Activated T-helper 1 cell treated with Interleukin-2 at 50 U/mL for 16 hours (primary cell): ENCODE results near the gene GNLY.
"Not testable (repeated sequence)": the region's sequence is repeated elsewhere in the genome, so short reads cannot be mapped to it uniquely, and the experiment has no call there.

Experiments
- DNase-seq: peaks from one replicate; pipeline ENCODE4 v3.0.0-alpha.2; 2020; ENCODE audit warnings: low read depth

GNLY gene

GRCh38 chr2:85694052-85695025, at the start of gene GNLY:
Gene GNLY, plus strand, starts transcription at chr2:85694358. Its CDS starts 61 bp downstream, at chr2:85694419.
- DNase-seq = no peak

DNA sequence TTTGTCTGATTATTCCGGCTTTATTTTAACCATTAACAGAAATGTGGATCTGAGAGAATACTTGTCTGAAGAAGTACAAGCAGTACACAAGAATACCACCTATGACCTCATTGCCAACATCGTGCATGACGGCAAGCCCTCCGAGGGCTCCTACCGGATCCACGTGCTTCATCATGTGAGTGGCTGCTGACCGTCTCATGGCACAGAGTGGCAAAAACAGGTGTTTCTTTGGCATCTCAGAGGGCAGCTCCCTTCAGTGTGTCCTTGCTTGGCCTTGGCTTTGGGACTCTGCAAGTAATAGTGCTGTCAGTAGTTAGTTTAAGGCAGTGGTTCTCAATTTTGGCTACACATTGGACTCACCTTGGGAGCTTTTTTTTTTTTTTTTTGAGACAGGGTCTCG, 49.2 kb upstream of the GNLY start:
- DNase-seq = no peak

DNA sequence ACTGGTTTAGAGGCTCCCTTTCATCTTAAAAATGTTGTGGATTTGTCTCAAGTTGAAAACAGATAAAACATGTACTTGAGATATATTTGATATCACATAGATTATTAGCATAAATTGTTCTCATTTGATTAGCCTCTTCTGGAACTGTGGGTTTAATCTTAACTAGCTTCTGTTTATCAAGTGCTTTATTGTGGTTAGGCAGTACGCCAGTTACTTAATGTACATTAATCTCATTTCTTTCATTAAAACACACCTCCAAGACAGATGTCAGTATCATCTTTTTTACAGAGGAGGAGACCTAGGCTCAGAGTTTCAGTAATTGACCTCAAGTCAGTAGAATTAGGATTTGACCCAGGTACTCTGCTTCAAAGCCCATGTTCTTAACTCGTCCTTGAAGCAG, 48.0 kb upstream of the GNLY start:
- no peak for DNase-seq

- no peak for DNase-seq
These were observed 46.2 kb upstream of the GNLY start for GRCh38 chr2:85647823-85648526.

DNA sequence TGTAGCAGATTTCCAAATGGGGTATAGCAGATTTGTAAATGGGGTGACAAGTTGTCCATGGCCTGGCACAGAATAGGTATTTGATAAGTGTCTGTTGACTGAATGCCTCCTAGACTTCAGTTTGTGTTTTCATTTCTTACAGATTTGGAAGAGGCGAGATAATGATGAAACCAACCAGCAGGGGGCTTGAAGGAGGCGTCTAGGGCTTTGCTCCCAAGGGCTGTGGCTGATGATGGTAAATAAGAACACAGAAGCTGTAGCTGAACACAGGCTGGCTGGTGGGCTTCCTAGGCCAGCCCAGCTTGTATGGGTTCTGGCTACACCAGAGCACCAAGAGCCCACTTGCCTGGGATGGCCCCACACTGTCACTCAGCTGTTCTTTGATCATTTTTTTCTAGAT, 45.5 kb upstream of the GNLY start:
- DNase-seq = no peak

GRCh38 chr2:85649201-85650190, 44.7 kb upstream of the GNLY start:
- no peak for DNase-seq

DNA sequence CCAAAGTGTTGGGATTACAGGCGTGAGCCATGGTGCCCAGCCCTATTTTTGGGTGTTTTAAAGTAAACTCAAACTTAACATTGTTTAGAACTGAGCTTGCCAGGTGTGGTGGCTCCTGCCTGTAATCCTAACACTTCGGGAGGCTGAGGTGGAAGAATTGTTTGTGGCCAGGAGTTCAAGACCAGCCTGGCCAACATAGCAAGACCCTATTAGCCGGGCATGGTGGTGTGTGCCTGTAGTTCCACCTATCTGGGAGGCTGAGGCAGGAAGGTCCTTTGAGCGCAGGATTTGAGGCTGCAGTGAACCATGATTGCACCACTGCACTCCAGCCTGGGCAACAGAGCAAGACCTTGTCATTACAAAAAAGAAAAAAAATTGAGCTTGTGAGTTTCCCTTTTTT, 43.7 kb upstream of the GNLY start:
- no peak for DNase-seq

DNA sequence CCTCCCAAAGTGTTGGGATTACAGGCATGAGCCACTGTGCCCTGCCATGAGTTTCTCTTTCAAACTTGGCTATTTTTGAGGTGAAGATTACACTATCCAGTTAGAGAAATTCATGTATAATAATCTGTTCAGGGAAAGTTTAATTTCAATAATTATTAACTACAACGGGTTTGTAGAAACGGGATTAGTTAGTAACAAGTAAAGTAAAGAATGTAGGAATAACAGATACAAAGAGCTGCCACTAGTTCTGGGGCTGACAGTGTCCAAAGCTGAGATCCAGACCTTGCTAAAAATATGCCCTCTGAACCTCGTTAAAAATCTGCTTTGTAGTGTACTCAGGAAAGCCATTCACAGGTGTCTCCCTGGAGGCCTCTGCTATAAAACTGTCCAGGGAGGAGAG, 43.1 kb upstream of the GNLY start:
- no peak for DNase-seq

GRCh38 chr2:85652056-85652455, 42.1 kb upstream of the GNLY start:
- no peak for DNase-seq

GRCh38 chr2:85653996-85654395, 40.2 kb upstream of the GNLY start:
- DNase-seq = no peak

DNA sequence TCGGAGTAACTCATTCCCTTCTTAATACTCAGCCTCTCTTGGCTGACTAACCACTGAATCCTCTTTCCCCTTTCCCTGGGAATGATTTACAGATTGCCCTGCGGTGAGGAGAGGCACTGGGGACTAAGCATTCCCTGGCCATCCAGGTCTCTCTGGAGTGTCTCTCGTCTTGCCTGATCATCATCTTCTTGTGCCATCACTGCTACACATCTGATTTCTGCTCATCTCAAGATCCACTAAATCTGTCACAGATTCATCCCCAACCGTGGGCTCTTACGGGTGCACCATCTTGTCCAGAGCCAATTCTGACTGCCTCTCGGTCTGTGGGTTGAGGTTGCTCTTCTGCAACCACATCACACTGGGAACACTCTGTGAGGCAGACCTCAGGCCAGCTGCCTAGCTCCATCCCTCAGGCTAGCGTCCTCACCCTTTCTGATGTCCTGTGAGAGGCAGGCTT, 38.2 kb upstream of the GNLY start:
- no peak for DNase-seq

DNA sequence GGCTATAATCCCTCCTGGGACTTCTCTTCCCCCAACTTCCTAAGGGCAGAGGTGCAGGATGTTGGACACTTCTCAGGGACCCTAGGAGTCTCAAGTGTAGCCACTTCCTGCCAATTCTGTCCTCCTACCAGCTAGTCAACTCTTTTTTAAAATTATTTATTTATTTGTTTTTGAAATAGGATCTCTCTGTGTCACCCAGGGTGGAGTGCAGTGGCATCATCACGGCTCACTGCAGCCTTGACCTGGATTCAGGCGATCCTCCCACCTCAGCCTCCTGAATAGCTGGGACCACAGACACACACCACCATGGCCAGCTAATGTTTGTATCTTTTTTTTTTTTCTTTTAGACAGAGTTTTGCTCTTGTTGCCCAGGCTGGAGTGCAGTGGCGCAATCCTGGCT, 37.7 kb upstream of the GNLY start:
- no peak for DNase-seq

DNA sequence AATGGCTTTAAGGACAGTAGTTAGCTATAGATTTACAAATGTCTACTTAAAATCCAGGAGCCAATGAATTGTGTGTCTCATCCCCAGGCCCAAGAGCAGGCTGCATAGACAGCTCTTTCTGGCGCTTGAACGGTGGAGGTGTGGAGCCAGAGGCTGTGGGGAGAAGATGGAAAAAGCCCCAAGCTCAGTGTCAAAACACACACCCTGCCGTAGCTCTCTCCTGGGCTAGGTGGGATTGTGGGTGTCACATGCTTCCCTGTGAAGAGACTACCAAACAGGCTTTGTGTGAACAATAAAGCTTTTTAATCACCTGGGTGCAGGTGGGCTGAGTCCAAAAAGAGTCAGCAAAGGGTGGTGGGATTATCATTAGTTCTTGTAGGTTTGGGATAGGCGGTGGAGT, 36.8 kb upstream of the GNLY start:
- DNase-seq = not testable (repeated sequence)

DNA sequence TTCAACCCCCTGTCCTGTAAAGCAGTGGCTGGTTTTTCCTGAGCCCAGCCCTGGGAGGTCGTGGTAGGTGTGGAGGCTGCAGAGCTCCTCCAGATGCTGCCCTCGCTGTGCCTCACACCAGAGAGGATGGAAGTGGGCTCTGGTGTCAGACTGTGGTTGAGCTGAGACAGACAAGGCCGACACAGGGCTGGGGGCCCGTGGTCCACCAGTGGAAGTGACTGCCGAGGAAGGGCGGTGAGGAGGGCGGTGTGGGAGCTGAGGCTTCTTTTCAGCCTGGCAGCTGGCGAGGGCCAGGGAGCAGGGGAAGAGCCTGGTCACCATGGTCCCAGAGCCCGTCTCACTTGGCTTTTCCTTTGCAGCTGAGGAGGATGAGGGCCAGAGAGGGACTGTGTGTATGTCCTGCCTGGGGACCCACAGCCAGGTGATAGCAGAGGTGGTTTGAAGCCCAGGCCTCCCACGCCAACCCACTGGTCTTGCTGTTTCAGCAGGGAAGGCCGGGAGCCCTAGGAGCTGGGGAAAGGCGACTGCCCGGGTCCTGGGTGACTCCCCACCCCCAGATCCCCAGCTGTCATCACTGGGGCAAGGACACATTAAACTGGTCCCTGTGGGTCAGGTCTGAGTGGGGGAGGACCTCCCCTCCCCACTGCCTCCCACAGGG, 34.7 kb upstream of the GNLY start:
- no peak for DNase-seq

GRCh38 chr2:85660301-85660700, 33.9 kb upstream of the GNLY start:
- DNase-seq = not testable (repeated sequence)

DNA sequence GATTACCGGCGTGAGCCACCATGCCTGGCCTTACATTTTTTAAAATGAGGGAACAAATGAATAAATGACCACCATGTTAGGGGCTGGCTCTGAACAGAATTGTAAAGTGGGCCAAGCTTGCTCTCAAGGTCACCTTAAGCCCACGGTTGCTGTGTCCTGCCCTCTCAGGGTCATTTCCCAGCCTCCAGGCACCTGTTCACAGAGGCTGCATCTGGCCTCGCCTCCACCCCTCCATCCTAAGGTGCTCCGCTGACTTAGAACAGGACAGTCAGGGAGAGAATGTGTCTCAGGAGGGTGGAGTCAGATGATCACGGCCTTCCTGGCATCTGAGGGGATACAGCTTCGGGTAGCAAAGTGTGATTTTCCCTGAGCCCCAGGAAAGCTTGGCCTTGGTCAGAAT, 33.4 kb upstream of the GNLY start:
- no peak for DNase-seq

DNA sequence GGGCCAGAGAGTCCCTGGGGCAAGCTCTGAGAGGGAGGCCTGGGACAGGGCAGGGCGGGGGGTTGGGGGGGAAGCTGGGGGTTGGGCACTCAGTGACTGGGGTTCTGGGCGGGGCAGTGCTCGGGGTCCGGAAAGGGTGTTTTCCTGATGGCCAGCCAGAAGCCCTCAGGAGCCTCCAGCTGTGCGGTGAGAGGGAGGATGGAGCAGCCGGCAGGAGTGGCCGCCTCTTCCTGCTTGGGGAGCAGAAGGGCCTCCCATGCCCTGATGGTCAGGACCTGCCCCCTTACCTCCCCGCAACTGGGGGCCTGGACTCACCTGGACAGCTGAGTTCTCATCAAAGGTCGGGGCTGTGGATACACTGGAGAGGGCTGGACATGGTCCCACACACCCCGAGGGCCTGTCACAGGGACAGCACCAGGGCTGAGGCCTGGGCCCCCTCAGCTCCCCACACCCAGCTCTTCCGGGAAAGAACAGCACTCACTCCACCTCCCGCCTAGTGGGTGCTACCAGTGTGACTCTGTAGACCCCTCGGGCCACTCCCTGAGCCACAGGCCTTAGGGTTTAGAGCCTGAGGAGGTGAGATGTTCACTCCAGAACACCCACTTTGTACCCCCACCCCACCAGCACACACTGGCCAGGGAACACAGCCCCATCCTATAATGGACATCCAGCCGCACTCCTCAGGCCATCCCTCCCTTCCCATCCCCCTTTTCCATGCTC, 32.9 kb upstream of the GNLY start:
- no peak for DNase-seq

- DNase-seq = no peak
These were observed 31.1 kb upstream of the GNLY start for GRCh38 chr2:85662899-85663593.

DNA sequence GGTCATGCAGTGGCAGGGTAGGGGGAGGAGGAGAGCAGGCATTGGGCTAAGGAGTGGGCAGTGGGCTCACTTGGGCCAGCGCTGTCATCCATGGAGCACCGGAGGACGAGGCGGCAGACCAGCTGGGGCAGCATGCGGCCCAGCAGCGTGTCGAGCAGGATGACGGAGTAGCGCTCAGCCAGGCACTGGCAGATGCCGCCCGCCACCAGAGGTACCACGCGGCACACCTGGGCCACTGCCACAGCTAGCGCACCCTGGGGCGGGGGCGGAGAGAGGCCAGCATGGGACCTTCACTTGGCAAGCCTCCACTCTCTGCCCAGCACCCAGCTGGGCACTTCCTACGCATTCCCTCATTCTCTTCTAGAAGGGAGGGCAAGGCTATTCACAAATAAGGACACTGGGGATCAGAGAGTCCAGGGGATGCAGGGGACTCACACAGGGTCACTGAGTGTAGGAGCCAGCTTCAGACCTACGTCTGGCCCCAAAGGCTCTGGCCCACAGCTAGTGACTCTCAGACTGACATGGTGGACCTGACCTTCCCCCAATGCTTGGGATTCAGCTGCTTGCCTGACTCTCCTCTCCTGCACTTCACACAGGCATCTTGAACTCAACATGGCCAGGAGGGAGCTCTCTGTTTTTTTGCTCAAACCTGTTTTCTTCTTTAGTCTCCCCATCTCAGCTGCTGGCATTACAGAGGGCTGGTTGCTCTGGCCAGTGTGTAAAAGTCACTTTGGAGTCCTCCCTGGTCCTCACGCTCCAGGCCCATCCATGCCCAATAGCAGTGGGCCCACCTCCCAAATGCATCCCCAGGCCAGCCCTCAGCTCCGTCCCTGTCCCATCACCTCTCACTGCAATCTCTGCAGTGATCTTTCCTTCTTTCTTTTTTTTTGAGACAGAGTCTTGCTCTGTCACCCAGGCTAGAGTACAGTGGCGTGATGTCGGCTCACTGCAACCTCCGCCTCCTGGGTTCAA, 30.3 kb upstream of the GNLY start:
- no peak for DNase-seq
